Fibroblast of pulmonary artery (primary cell): Measurements from ENCODE around the gene UMAD1.

ENCODE experiments used
- DNase-seq: peaks from one replicate; pipeline ENCODE4 v3.0.0-alpha.2; 2010; ENCODE audit warnings: low read depth
- H3K4me3 ChIP-seq: replicated peaks from 2 replicates; pipeline ENCODE4 v1.5.1; 2011; ENCODE audit warnings: low read depth, mild to moderate bottlenecking, control low read depth, low read length, moderate library complexity
- CTCF ChIP-seq: IDR thresholded peaks from 2 replicates; pipeline ENCODE4 v1.5.1; 2011; ENCODE audit warnings: mild to moderate bottlenecking, control low read depth, low read length, inconsistent platforms; ENCODE audit errors: missing control alignments

The UMAD1 gene

GRCh38 chr7:7614018-7614741, 26.4 kb upstream of the UMAD1 start:
- no peak for DNase-seq
- H3K4me3 ChIP-seq = no peak overlapping the region
- TF ChIP-seq CTCF = no peak

GRCh38 chr7:7617550-7617949, 23.0 kb upstream of the UMAD1 start:
- TF ChIP-seq CTCF = no peak
- no peak for DNase-seq

GRCh38 chr7:7618410-7618809, 22.1 kb upstream of the UMAD1 start:
- no peak for DNase-seq
- no peak overlapping the region for H3K4me3 ChIP-seq
- no peak for TF ChIP-seq CTCF

More at GRCh38 chr7:7617550-7617949, 23.0 kb upstream of the UMAD1 start:
- no peak overlapping the region for H3K4me3 ChIP-seq

- H3K4me3 ChIP-seq = no peak overlapping the region
- DNase-seq = no peak
- TF ChIP-seq CTCF = no peak
Measured at GRCh38 chr7:7620236-7620635, 20.3 kb upstream of the UMAD1 start.

- DNase-seq = no peak
- TF ChIP-seq CTCF = no peak
- H3K4me3 ChIP-seq = no peak overlapping the region
Measured at GRCh38 chr7:7620644-7621210, 19.8 kb upstream of the UMAD1 start.

GRCh38 chr7:7628476-7628875, 12.1 kb upstream of the UMAD1 start:
- no peak for TF ChIP-seq CTCF
- DNase-seq = no peak
- H3K4me3 ChIP-seq = no peak overlapping the region
